Ecto neural progenitor cell (in vitro differentiated cells): ENCODE results near the gene CDH23.

Experiments
- DNase-seq: peaks from one replicate; pipeline ENCODE4 v3.0.0-alpha.2; 2018; ENCODE audit warnings: low spot score

CDH23 gene

DNA sequence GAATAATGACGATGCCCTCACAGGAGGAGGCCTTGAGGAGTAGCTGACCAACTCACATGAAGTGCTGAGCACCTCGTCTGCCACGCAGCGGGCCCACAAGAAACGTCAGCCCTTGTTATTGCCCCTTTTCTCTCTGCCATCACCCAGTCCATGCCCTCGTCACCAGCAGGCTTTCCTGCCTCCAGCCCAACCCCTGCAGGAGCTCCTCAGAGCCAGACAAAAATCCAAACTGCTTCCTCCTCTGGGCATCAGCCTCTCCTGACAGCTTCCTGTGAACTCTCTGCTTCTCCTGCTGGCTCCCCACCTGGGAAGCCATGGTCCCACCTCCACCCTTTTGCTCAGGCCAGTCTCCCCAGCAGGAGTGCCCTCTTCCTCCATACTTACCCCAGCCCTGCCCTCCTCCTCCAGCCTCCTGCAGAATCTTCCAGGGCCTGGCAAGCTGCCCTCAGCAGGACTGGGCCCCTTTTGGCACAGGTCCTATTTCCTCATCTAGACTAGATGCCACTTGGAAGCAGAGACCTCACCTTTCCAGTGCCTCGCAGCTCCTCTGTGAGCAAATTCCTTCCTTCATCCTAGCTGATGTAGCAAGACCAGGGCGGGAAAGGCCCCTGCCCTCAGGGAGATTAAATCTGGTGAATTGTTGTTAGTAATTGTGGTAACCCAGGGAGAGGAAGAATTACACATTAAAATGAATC lies 207.8 kb downstream of the CDH23 start:
- DNase-seq = no peak

DNA sequence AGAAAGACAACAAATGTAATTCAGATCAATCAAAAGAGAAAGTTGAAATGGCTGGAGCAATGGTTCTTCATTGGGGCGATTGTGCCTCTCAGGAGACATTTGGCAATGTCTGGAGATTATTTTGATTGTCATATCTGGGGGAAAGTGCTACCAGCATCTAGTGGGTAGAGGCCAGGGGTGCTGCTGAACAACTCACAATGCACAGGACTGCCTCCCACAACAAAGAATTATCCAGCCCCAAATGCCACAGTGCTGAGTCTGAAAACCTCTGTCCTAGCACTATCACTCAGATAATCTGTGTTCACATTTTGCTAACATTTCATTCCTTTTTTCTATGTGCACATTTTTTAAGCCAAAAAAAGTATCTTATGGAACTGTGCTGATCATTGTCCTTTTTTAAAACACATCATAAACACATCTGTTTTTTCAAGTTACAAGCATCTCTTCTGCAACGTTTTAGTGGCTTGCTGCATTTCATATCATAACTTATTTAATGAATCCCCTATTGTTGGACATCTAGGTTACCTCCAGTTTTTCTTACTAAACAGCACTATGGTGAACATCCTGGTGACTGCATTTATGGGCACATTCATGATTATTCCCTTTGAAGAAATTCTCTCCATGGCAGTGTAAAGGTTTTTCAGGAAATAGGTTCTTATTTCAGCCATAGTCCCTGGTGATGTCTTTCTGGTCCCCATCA lies 208.7 kb downstream of the CDH23 start:
- no peak for DNase-seq

DNA sequence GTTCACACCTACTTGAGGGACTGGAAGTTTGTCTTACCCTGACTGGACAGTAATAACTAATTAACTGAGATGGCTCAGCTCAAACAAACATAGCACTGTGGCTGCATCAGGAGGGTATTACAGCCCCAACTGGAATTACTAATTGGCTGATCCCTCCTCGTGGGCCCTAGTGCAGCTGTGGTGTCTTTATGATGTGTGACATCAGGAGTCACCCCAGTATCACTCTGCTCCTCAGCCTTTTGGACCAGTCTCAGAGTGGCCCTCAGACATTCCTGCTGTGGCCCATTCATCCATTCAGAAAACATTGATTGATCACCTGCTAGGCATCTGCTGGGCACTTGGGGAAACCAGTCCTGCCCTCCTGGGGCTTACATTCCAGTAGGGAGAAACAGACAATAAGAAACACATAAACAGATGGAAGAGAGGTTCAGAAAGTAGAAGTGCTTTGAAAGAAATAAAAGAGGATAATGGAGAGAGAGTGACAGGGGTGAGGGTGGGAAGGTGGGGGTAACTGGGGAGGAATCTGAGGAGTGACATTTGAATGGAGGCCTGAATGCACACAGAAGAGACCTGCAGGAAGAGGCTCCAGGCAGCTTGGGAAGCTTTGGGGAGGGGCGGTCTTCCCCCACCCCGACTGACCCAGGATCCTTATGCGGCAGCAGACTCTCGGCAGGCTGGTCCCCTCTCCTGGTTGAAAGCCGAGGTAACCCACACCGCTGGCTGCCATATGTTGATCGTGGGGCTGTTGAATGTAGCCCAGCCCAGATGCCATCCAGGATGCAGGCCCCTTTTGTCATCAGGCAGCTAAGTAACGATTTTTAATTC lies 209.7 kb downstream of the CDH23 start:
- DNase-seq = no peak

DNA sequence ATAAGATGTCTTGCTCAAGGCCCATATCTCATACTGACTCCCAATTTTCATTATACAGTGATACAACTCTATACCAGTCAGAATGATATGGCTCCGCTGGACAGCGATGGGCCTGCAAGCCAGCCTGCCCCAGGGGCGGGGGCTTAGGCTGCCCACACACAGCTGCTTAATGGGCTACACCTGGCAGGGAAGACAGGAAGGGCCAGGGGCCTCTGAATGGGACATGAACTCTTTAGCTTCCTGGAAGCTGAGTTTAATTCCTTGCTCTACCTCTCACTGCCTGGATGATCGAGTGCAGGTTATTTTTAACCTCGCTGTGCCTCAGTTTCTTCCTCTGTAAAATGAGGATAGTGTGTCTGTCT lies 210.3 kb downstream of the CDH23 start:
- no peak for DNase-seq

DNA sequence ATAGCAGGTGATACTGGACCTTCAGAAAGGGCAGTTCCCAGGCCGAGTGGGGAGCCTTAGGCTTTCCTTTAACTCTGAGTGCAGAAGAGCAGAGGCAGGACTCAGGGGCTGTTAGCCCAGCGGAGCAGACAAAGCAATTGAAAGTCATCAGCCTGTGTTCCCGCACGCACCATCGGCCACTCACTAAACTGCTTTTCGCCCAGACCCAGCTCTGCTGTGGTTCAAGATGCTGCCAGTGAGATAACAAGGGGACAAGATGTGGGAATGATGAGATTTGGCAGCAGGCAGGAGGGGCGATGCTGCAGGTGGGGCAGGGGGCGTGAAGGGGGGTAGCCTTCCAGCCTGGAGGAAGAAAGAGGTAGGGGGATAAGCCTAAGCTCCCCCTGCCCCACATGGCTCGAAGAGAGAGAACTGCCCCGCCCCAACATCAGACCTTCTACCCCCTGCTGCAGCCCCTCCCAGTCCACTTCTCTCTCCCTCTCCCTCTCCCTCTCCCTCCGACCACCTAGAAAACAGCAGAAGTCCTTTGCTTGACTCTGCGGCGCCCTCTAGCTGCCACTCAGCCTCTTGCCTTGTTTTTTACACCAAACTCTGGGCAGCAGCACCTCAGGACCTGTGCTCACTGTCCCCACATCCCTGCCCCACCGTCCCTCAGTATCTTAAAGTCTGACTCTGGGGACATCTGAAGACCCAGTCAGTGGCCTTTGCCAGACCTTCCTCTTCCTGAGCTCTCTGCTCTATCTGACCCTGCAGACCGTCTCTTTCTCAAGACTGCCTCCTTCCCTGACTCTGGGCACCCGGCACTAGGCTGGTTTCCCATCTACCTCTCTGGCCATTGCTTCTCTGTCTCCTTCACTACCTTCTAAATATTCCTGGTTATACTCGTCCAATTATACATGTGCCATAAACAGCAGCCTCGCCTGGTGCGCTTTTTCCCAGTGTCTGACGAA lies 212.4 kb downstream of the CDH23 start:
- DNase-seq = peak; percentile 91

DNA sequence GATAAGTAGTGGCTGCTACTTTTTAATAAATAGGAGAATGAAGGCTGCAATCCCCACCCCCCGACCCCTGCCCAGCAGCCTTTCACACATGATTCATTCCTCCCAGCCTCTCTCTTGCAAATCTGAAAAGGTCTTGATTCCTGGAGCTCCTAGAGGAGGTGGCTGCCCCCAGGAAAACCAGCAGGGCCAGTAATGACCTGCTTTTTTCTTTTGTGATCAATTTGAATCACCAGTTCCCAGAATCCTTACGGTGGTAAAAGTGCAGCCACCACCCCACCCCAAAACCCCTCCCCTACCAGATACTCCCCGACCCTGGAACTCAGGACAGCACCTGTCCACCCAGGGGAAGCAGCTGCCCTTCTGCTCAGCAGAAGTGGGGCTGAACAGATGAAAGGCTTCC lies 213.9 kb downstream of the CDH23 start:
- DNase-seq = no peak

DNA sequence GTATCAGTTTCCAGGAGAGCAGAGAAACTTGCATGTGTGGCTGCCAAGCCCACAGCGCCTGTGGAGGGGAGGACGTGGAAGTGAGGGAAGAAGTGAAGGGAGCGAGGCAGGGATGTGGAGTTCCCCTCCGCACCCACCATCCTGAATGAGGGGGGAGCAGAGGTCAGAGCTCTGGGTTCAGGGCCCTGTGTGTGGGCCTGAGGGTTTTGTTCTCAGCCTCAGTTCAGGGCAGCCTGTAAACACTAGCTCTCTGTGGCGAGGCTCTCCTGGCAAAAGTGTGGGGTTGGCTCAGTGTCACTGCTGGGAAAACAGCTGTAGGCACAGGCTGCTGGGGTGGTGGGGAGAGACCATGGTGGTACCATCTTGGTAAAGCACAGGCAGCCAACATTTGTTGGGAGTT lies 214.4 kb downstream of the CDH23 start:
- DNase-seq = no peak

DNA sequence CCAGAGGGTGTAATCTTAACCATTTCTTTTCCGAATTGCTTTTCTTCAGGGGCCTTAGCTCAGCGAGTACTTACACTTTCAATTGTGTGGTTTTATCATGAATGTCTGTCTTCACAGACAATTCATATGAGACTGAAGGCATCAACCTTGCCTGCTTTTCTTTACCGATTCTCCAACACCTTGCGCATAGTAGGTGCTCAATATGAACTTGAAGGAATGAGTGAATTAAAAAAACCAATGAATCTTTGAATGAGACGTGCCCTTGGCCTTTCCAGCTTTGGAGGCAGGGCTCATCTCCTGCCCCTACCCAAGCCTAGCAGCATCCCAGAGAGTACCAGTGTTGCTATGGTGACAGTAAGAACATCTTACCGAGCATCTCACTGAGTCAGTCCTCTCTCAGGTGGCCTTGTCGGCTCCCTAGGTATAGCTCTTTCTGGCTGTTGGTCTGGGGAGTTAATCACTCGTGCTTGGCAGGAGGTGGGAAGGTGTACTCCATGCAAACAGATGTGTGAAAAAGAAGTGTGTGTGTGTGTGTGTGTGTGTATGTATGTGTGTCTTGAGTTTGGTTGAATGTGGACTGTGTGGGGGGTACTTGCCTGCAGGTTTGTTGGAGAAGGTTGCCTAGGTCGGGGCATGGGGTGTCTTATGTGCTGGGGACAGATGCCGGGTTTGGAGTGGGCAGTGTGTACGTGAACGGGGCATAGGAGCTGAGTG lies 215.1 kb downstream of the CDH23 start:
- no peak for DNase-seq

DNA sequence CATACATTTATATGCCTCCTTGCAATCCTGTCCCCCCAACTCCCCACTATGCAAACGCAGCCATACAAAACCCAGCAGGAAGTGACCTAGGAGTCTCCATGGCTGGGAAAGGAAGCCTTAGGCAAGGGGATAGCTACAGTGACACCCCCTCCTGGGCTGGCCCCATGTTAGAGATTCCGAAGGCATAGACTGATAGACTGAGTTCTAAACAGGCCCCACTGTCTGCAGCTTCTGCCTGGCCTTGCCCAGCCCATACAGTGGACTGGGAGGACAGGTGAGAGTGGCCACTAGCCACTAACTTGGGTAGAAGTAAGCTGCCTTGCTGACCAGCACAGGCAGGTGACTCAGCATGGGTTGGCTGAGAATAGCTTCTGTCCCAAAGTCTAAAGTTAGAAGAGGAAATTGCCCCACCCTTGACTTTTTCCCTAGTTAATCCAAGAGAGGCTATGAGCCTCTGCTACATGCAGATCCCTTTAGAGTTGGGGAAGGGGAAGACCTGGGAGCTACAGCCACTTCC lies 216.6 kb downstream of the CDH23 start:
- DNase-seq = no peak

DNA sequence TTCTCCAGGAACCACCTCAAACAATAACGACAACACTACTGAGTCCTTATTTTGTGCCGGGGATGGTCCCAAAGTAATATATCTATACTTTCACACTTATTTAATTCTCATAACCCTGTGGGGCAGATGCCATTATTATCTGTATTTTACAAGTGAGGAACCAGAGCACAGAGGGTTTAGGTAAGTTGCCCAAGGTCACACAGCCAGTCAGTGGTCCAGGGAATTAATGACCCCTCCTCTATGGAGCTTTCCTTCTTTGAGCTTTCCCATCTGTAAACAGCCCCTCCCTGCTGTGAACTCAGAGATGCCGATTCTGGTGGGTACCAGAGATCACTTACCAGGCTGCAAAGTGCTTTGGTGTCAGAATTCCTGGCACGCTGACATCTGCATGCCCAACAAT lies 217.2 kb downstream of the CDH23 start:
- DNase-seq = no peak

DNA sequence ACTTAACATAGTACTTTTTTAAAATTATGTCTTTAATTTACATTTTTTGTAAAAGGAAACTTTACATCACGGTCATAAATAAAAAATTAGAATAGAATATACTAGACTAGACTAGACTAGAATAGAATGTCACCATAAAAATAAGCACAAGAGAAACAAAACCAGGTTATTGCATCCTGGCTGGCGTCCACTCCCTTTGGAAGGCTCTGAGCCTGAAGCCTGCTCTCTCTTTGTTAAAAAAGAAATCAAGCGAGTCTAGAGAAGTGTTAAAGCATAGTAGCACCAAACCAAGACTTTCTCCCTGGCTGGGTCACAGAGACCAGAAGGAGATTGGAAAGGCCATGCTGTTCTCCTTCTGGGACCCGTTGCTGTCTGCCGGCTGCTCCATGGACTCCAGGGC lies 218.2 kb downstream of the CDH23 start:
- DNase-seq = no peak

DNA sequence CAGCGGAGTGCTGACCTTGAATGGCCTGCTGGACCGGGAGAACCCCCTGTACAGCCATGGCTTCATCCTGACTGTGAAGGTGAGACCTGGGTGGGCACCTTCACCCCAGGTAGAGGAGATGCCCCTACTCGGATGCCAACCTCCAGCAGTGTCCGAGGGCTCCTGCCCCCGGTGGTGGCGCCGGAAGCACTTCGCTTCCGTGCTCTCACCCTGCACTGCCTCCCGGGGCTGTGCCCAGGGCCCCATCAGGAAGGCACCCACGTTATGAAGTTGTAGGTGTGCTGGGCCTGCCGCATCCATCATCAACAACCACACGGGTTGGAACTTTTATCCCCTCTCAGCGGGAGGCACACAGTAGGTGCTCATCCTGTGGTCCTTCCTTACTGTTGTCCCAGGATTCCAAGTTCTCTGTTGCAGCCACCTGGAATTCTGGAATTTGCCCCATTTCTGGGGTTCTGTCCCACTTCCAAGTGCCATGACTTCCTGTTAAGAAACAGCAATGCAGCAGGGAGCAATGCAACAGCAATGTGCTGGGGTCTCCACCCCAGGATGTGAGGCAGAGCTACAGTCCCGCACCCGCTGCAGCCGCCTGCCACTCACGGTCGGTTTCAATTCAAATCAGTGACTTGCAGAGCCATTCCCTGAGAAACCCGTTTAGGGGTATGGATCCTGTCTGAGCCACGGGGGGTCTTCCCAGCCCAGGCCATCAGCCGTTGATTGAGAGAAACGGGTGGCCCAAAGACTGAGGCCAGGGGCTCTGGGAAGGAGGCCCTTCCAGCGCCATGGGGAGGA lies 219.0 kb downstream of the CDH23 start:
- DNase-seq = no peak

DNA sequence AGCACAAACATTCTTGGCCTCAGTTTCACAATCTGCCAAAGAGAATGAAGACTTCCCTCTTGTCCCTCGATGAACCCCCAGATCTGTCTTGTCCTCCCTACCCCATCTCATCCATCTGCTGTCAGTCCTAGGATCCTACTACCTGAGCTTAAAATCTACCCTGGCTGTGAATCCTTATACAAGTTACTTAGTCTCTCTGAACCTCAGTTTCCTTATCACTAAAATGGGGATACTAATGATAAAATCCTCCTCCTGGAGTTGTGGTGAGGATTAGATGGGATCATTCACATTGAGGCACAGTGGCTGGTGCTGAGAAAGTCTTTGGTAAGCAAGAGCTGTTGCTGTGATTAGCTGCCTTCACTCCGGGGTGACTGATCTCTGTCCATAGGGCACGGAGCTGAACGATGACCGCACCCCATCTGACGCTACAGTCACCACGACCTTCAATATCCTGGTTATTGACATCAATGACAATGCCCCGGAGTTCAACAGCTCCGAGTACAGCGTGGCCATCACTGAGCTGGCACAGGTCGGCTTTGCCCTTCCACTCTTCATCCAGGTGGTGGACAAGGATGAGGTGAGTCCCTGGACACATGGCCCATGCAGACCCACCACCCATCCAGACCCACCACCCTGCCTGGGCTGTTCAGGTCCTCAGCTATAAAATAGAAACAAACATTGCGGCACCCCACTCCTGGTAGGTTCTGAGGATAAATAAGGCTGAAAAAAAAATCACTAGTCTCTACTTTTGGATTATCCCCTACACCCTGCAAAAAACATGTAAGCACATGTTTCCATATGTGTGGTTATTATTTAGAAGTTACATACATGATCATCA lies 220.3 kb downstream of the CDH23 start:
- no peak for DNase-seq

DNA sequence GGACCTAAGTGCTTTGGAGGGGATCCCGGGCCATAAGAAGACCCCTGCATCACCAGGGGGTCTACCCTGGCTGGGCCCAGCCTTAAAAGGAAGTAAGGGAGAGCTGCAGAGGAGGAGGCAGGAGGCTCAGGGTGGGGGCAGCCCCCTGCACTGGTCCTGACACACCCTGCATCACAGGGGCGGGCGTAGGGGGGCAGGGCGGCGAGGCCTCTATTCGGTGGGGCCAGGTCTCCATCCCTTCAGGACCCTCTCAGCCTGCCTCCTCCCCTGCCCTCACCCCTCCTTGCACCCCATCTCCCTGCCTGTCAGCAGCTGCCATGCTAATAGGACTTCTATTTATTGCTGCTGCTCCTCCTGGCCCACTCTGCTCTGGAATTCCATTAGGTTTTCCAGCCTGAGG lies 221.5 kb downstream of the CDH23 start:
- DNase-seq = no peak

DNA sequence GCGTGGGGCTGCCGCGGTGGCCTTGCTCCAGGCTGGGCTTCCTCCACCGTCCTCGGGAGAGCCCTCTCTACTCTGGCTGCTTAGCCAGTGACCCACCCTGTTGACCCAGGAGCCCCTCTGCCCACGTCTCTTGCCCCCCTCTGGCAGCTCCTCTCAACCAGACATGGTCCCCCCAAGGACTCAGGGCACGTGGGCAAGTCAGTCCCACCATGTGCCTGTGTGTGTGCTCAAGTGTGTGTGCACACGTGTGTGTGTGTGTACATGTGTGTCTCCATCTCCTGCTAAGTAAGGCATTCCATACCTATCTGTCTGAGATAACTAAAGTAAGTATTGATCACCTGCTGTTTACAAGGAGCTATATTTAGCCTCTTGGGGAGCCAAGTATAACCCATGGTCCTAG lies 221.9 kb downstream of the CDH23 start:
- no peak for DNase-seq

DNA sequence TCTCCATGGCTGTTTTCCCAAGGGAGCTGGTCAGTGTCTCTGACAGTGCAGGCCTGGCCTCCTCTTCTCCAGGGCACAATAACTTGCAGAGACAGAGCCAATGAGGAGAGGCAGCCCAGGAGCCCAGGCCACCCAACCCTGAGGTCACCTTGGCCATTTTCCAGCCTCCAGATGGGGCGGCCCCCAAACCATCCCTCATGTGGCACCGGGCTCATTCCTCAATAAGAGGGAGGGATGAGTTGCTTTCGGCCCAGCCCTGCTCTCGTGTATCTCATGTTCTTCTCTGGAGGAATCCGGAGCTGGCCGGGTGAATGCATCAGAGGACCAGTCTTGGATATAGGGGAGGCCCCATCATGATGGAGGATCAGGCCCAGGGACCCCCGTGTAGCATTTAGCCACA lies 223.9 kb downstream of the CDH23 start:
- no peak for DNase-seq

DNA sequence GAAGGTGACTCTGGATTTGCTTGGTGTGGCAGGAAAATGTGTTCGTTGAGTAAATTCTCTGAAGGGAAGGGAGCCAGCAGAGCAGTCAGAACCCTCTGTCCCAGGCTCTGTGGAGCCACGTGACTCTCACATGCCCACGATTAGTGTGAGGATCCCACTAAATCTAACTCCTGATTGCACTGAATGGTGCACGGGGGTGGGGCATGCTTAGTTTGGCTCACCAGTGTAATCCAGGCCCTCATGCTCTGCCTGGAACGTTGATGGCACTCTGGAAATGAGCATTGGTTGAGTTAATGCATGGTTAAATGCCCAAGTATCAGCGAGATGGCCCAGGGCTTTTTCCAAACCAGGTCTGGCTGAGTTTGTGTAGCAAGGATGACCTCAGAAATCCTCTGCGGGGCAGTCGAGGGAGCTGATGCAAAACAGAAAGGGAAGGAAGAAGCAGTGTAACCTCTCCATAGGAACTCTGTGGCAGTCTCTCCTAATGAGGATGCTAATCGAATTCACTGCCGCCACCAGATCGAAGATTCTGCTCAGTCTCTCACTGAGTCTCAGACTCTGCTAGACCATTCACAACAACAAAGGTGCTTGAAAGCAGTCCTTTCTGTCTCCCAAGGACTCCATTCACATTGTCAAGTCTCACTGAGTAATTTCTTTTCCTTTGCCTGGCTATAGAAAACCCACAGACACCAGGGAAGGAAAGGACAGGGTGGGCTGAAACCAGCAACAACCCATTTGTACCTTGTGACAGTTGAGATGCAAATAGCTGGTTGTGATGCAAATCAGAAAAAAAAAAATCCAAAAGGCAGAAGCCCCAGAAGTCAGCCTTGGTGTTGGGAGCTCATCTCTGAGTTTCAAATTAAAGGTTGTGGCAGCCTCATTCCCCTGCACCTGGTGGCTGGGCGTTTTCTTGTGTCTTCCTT lies 224.8 kb downstream of the CDH23 start:
- DNase-seq = no peak

DNA sequence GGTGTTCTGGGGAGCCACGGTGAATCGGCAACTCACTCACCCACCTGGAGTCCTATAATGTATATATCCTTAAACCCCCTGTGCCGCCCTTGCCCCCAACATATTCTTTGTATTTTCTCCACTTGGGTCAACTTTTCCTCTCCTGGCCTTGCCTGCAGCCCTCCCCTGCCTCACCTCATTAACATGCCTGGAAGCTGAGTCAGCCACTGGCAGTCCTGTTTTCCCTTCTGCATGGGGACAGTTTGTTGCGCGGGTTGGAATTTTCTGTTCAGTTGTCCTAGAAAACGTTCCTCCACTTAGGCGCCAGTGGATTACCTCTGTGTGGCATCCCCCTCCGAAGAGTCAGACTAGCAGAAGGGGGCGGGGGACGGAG lies 225.4 kb downstream of the CDH23 start:
- no peak for DNase-seq
